Measurements from ENCODE around the gene TOP2B.

TOP2B gene

DNA sequence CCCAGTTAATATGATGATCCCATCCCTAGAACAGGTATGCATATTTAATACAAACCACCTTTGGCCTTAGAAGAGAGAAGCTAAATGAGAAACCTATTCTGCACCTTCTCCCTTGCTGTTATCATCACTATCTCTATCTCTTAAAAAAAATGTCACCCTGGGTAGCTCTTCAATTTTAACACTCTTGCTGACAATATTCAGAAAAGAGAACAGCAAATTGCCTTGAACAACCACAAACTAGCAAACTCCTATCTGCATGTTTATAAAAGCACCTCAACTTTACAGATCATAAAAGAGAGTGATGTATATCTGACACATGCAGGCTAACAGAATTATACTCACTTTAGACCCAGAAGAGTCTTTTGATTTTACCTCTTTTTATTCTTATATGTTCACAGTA lies 7.4 kb downstream of the TOP2B start:
- H3K27ac ChIP-seq (ENCODE audit: low read depth, low read length) = no peak overlapping the region
- no peak overlapping the region for H2AK5ac ChIP-seq (ENCODE audit: low read length)
- no peaks in the 10 kb centered on the region for H3K27me3 ChIP-seq (ENCODE audit: insufficient read depth, low read length)
- H2BK12ac ChIP-seq (ENCODE audit: low read length) = no peak overlapping the region
- DNase-seq = no peak
- no peak overlapping the region for H2BK5ac ChIP-seq (ENCODE audit: low read depth, low read length, poor library complexity)
- H2BK120ac ChIP-seq (ENCODE audit: insufficient read depth, low read length, poor library complexity) = no peak overlapping the region
- H3K79me1 ChIP-seq (ENCODE audit: low read length) = no peaks in the 10 kb centered on the region
- H3K79me2 ChIP-seq (ENCODE audit: control insufficient read depth, insufficient read depth, low read length, poor library complexity) = peaks cover 1% of the 10 kb centered on the region
- H3K14ac ChIP-seq (ENCODE audit: low read length) = no peak overlapping the region
- no peak overlapping the region for H4K91ac ChIP-seq (ENCODE audit: low read depth, low read length)
- no peak overlapping the region for H3K23ac ChIP-seq (ENCODE audit: low read length)
- no peak overlapping the region for H4K8ac ChIP-seq (ENCODE audit: low read depth, low read length)
- H3K4me2 ChIP-seq (ENCODE audit: low read length) = no peak overlapping the region
- no peaks in the 10 kb centered on the region for H3K9me3 ChIP-seq (ENCODE audit: insufficient read depth, low read depth, low read length)
- no peaks in the 10 kb centered on the region for H3K4me1 ChIP-seq (ENCODE audit: control insufficient read depth in 1 of 2, insufficient read depth in 2 of 2, low read length in 2 of 2)
- H3K4ac ChIP-seq (ENCODE audit: low read depth, low read length) = no peak overlapping the region
- H3K36me3 ChIP-seq (ENCODE audit: control insufficient read depth in 1 of 2, insufficient read depth in 2 of 2, low read length in 2 of 2) = no peaks in the 10 kb centered on the region
- H3K4me3 ChIP-seq (ENCODE audit: low read depth, low read length) = no peak overlapping the region
- H3K18ac ChIP-seq (ENCODE audit: low read length) = no peak overlapping the region
- no peak overlapping the region for H3K9ac ChIP-seq (ENCODE audit: low read length)
- H2AFZ ChIP-seq (ENCODE audit: insufficient read depth, low read length, poor library complexity) = no peak overlapping the region
- no peak overlapping the region for H4K12ac ChIP-seq (ENCODE audit: low read depth, low read length)

DNA sequence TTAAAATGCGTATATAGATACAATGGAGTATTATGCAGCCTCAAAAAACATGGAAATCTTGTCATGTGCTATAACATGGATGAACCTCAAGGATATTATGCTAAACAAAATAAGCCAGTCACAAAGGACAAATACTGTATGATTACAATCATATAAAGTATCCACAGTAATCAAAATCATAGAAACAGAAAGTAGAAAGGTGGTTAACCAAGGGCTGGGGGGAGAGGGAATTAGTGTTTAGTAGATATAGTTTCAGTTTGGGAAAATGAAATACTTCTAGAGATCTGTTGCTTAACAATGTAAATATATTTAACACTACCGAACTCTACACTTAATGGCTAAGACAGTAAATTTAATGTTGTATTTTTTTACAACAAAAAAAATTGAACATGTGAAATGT lies 9.0 kb downstream of the TOP2B start:
- no peak for DNase-seq
- H3K9ac ChIP-seq (ENCODE audit: low read length) = no peak overlapping the region
- H3K4ac ChIP-seq (ENCODE audit: low read depth, low read length) = no peak overlapping the region
- H3K36me3 ChIP-seq (ENCODE audit: control insufficient read depth in 1 of 2, insufficient read depth in 2 of 2, low read length in 2 of 2) = no peaks in the 10 kb centered on the region
- peaks cover 1% of the 10 kb centered on the region for H3K79me2 ChIP-seq (ENCODE audit: control insufficient read depth, insufficient read depth, low read length, poor library complexity)
- H2AK5ac ChIP-seq (ENCODE audit: low read length) = no peak overlapping the region
- no CpG with 5 or more reads among the region's 2 CpGs for WGBS (ENCODE audit: extremely low coverage, insufficient coverage, insufficient read length)
- no peak overlapping the region for H2BK12ac ChIP-seq (ENCODE audit: low read length)
- no peaks in the 10 kb centered on the region for H3K9me3 ChIP-seq (ENCODE audit: insufficient read depth, low read depth, low read length)
- no peak overlapping the region for H3K23ac ChIP-seq (ENCODE audit: low read length)
- H3K27ac ChIP-seq (ENCODE audit: low read depth, low read length) = no peak overlapping the region
- H2BK120ac ChIP-seq (ENCODE audit: insufficient read depth, low read length, poor library complexity) = no peak overlapping the region
- no peaks in the 10 kb centered on the region for H3K4me1 ChIP-seq (ENCODE audit: control insufficient read depth in 1 of 2, insufficient read depth in 2 of 2, low read length in 2 of 2)
- no peaks in the 10 kb centered on the region for H3K79me1 ChIP-seq (ENCODE audit: low read length)
- no peak overlapping the region for H3K14ac ChIP-seq (ENCODE audit: low read length)
- no peak overlapping the region for H4K8ac ChIP-seq (ENCODE audit: low read depth, low read length)
- no peak overlapping the region for H3K4me2 ChIP-seq (ENCODE audit: low read length)
- no peak overlapping the region for H4K91ac ChIP-seq (ENCODE audit: low read depth, low read length)
- no peak overlapping the region for H3K18ac ChIP-seq (ENCODE audit: low read length)
- H4K12ac ChIP-seq (ENCODE audit: low read depth, low read length) = no peak overlapping the region
- H2BK5ac ChIP-seq (ENCODE audit: low read depth, low read length, poor library complexity) = no peak overlapping the region
- H3K4me3 ChIP-seq (ENCODE audit: low read depth, low read length) = no peak overlapping the region
- H2AFZ ChIP-seq (ENCODE audit: insufficient read depth, low read length, poor library complexity) = no peak overlapping the region
- H3K27me3 ChIP-seq (ENCODE audit: insufficient read depth, low read length) = no peaks in the 10 kb centered on the region

- Histone ChIP-seq H3K36me3 (ENCODE audit: control insufficient read depth in 1 of 2, insufficient read depth in 2 of 2, low read length in 2 of 2) (peaks cover 0 to 2% of the 10 kb centered on the region in 2 experiments), H3K79me1 (ENCODE audit: low read length) (no peaks in the 10 kb centered on the region), H2BK5ac (ENCODE audit: low read depth, low read length, poor library complexity) (no peak overlapping the region), H3K23ac (ENCODE audit: low read length) (no peak overlapping the region), H3K4me3 (ENCODE audit: low read depth, low read length) (no peak overlapping the region), H2BK120ac (ENCODE audit: insufficient read depth, low read length, poor library complexity) (no peak overlapping the region), H2AK5ac (ENCODE audit: low read length) (no peak overlapping the region), H3K27ac (ENCODE audit: low read depth, low read length) (no peak overlapping the region), H3K9me3 (ENCODE audit: insufficient read depth, low read depth, low read length) (no peaks in the 10 kb centered on the region), H3K9ac (ENCODE audit: low read length) (no peak overlapping the region), H3K18ac (ENCODE audit: low read length) (no peak overlapping the region), H3K4me2 (ENCODE audit: low read length) (no peak overlapping the region), H3K27me3 (ENCODE audit: insufficient read depth, low read length) (no peaks in the 10 kb centered on the region), H3K79me2 (ENCODE audit: control insufficient read depth, insufficient read depth, low read length, poor library complexity) (peaks cover 3% of the 10 kb centered on the region), H3K14ac (ENCODE audit: low read length) (no peak overlapping the region), H3K4ac (ENCODE audit: low read depth, low read length) (no peak overlapping the region), H4K12ac (ENCODE audit: low read depth, low read length) (no peak overlapping the region), H4K8ac (ENCODE audit: low read depth, low read length) (no peak overlapping the region), H2BK12ac (ENCODE audit: low read length) (no peak overlapping the region), H2AFZ (ENCODE audit: insufficient read depth, low read length, poor library complexity) (no peak overlapping the region), H3K4me1 (ENCODE audit: control insufficient read depth in 1 of 2, insufficient read depth in 2 of 2, low read length in 2 of 2) (no peaks in the 10 kb centered on the region), H4K91ac (ENCODE audit: low read depth, low read length) (no peak overlapping the region)
- no peak for DNase-seq
Measured at GRCh38 chr3:25654576-25654975, 10.1 kb downstream of the TOP2B start.

GRCh38 chr3:25653322-25653721 lies 11.4 kb downstream of the TOP2B start:
- no peak overlapping the region for H3K4me3 ChIP-seq (ENCODE audit: low read depth, low read length)

More at GRCh38 chr3:25653322-25653721, 11.4 kb downstream of the TOP2B start:
- H3K4me1 ChIP-seq (ENCODE audit: control insufficient read depth in 1 of 2, insufficient read depth in 2 of 2, low read length in 2 of 2) = no peaks in the 10 kb centered on the region
- H3K14ac ChIP-seq (ENCODE audit: low read length) = no peak overlapping the region
- peak overlapping the region; percentile 53 for H3K4ac ChIP-seq (ENCODE audit: low read depth, low read length)
- no peak overlapping the region for H2AK5ac ChIP-seq (ENCODE audit: low read length)
- H2BK12ac ChIP-seq (ENCODE audit: low read length) = no peak overlapping the region
- H3K23ac ChIP-seq (ENCODE audit: low read length) = no peak overlapping the region
- H3K79me2 ChIP-seq (ENCODE audit: control insufficient read depth, insufficient read depth, low read length, poor library complexity) = peaks cover 1% of the 10 kb centered on the region
- H3K79me1 ChIP-seq (ENCODE audit: low read length) = no peaks in the 10 kb centered on the region
- WGBS (ENCODE audit: extremely low coverage, insufficient coverage, insufficient read length) = no CpG with 5 or more reads among the region's 3 CpGs
- H3K9ac ChIP-seq (ENCODE audit: low read length) = no peak overlapping the region
- H3K36me3 ChIP-seq (ENCODE audit: control insufficient read depth in 1 of 2, insufficient read depth in 2 of 2, low read length in 2 of 2) = peaks cover 0 to 2% of the 10 kb centered on the region in 2 experiments
- no peak overlapping the region for H4K12ac ChIP-seq (ENCODE audit: low read depth, low read length)
- H3K4me2 ChIP-seq (ENCODE audit: low read length) = no peak overlapping the region
- H3K9me3 ChIP-seq (ENCODE audit: insufficient read depth, low read depth, low read length) = no peaks in the 10 kb centered on the region
- no peak for DNase-seq
- H4K91ac ChIP-seq (ENCODE audit: low read depth, low read length) = no peak overlapping the region
- no peak overlapping the region for H2BK120ac ChIP-seq (ENCODE audit: insufficient read depth, low read length, poor library complexity)
- H2BK5ac ChIP-seq (ENCODE audit: low read depth, low read length, poor library complexity) = no peak overlapping the region
- H2AFZ ChIP-seq (ENCODE audit: insufficient read depth, low read length, poor library complexity) = no peak overlapping the region
- no peak overlapping the region for H4K8ac ChIP-seq (ENCODE audit: low read depth, low read length)
- no peak overlapping the region for H3K27ac ChIP-seq (ENCODE audit: low read depth, low read length)
- H3K27me3 ChIP-seq (ENCODE audit: insufficient read depth, low read length) = no peaks in the 10 kb centered on the region
- H3K18ac ChIP-seq (ENCODE audit: low read length) = no peak overlapping the region

All from trophoblast cell (in vitro differentiated cells and primary cell).